DOHH2 (cell line): Measurements from ENCODE around the gene CAMK2D.
A peak's percentile ranks its signal among the peaks of the same experiment; 100 is the strongest.

Source experiments
- H3F3A ChIP-seq: fragments of 200-600 bp; sonication (generic), shearing (Covaris generic); 2 replicates; pipeline ENCODE4 v1.6.0; 2016; ENCODE audit warnings: antibody characterized with exemption, mild to moderate bottlenecking; ENCODE audit not compliant: control insufficient read depth, insufficient read depth
- H3K27ac ChIP-seq: fragments of 200-600 bp; sonication (generic); 2 replicates; pipeline ENCODE4 v1.5.1; 2014; ENCODE audit warnings: low read depth, mild to moderate bottlenecking, low read length, moderate library complexity
- H3K27me3 ChIP-seq: fragments of 200-600 bp; sonication (generic); 2 replicates; pipeline ENCODE4 v1.6.1; 2014; ENCODE audit warnings: mild to moderate bottlenecking, low read length, mixed read lengths; ENCODE audit not compliant: control insufficient read depth
- H3K36me3 ChIP-seq: fragments of 200-600 bp; sonication (generic); 2 replicates; pipeline ENCODE4 v1.6.1; 2014; ENCODE audit warnings: mild to moderate bottlenecking, low read length, moderate library complexity, mixed read lengths; ENCODE audit not compliant: control insufficient read depth
- H3K4me1 ChIP-seq: fragments of 200-600 bp; sonication (generic); 2 replicates; pipeline ENCODE4 v1.6.1; 2014; ENCODE audit warnings: mild to moderate bottlenecking, low read length, mixed read lengths; ENCODE audit not compliant: control insufficient read depth
- H3K4me2 ChIP-seq: fragments of 200-600 bp; sonication (generic); 2 replicates; pipeline ENCODE4 v1.6.0; 2014; ENCODE audit warnings: mild to moderate bottlenecking, low read length, moderate library complexity
- H3K4me3 ChIP-seq: fragments of 200-600 bp; sonication (generic); 2 replicates; pipeline ENCODE4 v1.5.1; 2014; ENCODE audit warnings: mild to moderate bottlenecking, low read length, mixed read lengths
- H3K79me2 ChIP-seq: fragments of 200-600 bp; sonication (generic); 2 replicates; pipeline ENCODE4 v1.6.1; 2014; ENCODE audit warnings: mild to moderate bottlenecking, low read length, mixed read lengths; ENCODE audit not compliant: control insufficient read depth
- H3K9me2 ChIP-seq: fragments of 200-600 bp; sonication (generic); replicated peaks from 2 replicates; pipeline ENCODE4 v1.6.1; 2014; ENCODE audit warnings: mild to moderate bottlenecking, low read length, mixed read lengths; ENCODE audit not compliant: control insufficient read depth
- H3K9me3 ChIP-seq: fragments of 200-600 bp; sonication (generic); 2 replicates; pipeline ENCODE4 v1.6.1; 2014; ENCODE audit warnings: antibody characterized with exemption, low read length, mixed read lengths; ENCODE audit not compliant: control insufficient read depth, insufficient read depth
- H4K20me1 ChIP-seq: fragments of 200-600 bp; sonication (generic); 2 replicates; pipeline ENCODE4 v1.6.0; 2014; ENCODE audit warnings: low read depth, mild to moderate bottlenecking, antibody characterized with exemption, low read length, moderate library complexity; ENCODE audit not compliant: control insufficient read depth, insufficient read depth
- EZH2phosphoT487 ChIP-seq: fragments of 200-600 bp; sonication (generic); IDR thresholded peaks from 2 replicates; pipeline ENCODE4 v1.6.1; 2017; ENCODE audit warnings: borderline replicate concordance, mild to moderate bottlenecking, antibody characterized with exemption, low read length, moderate library complexity, mixed read lengths
- TF ChIP-seq, protein P1 (sequence below): fragments of 200-600 bp; sonication (generic); IDR thresholded peaks from one replicate; pipeline ENCODE4 v1.5.1; 2014; ENCODE audit warnings: antibody characterized with exemption, mild to moderate bottlenecking, low read depth, low read length; ENCODE audit not compliant: poor library complexity, severe bottlenecking

Gene CAMK2D

DNA sequence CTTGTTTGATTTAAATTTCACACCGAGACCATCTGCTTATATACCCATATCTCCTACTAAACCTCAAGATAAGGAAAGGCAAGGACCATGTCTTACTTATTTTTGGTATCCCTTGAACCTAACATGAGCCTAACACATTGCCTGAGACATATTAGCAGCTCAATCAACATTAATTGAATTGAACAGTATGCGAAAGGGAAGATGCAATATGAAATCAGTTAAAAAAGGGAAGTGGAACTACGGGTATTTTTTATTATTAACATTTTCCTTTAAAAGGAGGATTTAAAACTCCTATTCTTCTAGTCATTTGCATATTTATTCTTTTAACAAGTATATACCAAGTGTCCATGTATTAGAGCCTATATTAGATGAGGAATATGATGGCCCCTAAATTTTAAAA lies 197.0 kb downstream of the CAMK2D start:
- peak overlapping the region; percentile 74 for H3K4me2 ChIP-seq
- no peaks in the 10 kb centered on the region for H3K9me2 ChIP-seq
- H3K36me3 ChIP-seq = peaks cover 63% of the 10 kb centered on the region
- H3F3A ChIP-seq = peaks cover 38% of the 10 kb centered on the region
- H3K9me3 ChIP-seq = no peaks in the 10 kb centered on the region
- peak overlapping the region; percentile 69 for H3K4me3 ChIP-seq
- peaks cover 75% of the 10 kb centered on the region for H3K79me2 ChIP-seq
- H3K27me3 ChIP-seq = no peaks in the 10 kb centered on the region
- H3K27ac ChIP-seq = peak overlapping the region; percentile 98
- peaks cover 99% of the 10 kb centered on the region for H3K4me1 ChIP-seq
- H4K20me1 ChIP-seq = no peaks in the 10 kb centered on the region
- no peak for TF ChIP-seq EZH2phosphoT487
- TF ChIP-seq, protein P1, sequence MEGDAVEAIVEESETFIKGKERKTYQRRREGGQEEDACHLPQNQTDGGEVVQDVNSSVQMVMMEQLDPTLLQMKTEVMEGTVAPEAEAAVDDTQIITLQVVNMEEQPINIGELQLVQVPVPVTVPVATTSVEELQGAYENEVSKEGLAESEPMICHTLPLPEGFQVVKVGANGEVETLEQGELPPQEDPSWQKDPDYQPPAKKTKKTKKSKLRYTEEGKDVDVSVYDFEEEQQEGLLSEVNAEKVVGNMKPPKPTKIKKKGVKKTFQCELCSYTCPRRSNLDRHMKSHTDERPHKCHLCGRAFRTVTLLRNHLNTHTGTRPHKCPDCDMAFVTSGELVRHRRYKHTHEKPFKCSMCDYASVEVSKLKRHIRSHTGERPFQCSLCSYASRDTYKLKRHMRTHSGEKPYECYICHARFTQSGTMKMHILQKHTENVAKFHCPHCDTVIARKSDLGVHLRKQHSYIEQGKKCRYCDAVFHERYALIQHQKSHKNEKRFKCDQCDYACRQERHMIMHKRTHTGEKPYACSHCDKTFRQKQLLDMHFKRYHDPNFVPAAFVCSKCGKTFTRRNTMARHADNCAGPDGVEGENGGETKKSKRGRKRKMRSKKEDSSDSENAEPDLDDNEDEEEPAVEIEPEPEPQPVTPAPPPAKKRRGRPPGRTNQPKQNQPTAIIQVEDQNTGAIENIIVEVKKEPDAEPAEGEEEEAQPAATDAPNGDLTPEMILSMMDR = no peak

DNA sequence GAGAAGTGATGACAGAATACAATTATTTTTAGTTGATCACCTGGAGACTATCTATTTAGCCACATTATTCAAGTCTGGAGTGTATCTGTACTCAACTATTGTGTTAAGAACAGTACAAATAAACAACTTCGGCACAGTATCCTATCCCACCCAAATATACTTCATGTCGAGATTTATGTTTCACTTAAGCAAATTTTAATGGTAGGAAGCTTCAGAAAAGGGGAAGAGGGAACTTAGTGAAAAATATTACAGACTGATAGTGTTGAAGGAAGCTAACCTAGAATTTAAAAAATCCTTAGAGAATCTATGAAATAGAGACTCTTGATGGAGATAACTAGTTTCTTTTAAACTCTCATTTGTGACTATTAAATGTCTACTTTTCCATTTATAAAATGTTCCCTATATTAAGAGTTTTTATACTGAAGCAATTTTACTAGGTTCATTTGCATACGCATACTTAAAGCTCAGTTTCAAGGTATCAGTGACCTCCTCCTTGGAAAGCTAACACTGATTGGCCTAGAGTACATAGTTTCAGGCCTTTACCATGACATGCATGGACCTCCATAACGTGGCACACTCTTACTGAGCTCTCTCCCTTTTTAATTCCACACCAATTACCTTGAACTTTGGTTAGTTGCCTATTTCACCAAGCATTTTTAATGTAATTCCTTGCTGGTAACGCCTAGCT lies 197.7 kb downstream of the CAMK2D start:
- H3K27me3 ChIP-seq = no peaks in the 10 kb centered on the region
- no peaks in the 10 kb centered on the region for H3K9me2 ChIP-seq
- peak overlapping the region; percentile 98 for H3K27ac ChIP-seq
- H3K4me2 ChIP-seq = peak overlapping the region; percentile 74
- peak overlapping the region; percentile 69 for H3K4me3 ChIP-seq
- H4K20me1 ChIP-seq = no peaks in the 10 kb centered on the region
- TF ChIP-seq, protein P1 = no peak
- no peak for TF ChIP-seq EZH2phosphoT487
- no peaks in the 10 kb centered on the region for H3K9me3 ChIP-seq
- H3F3A ChIP-seq = peaks cover 38% of the 10 kb centered on the region
- H3K4me1 ChIP-seq = peaks cover 96% of the 10 kb centered on the region
- H3K36me3 ChIP-seq = peaks cover 61% of the 10 kb centered on the region
- peaks cover 71% of the 10 kb centered on the region for H3K79me2 ChIP-seq

DNA sequence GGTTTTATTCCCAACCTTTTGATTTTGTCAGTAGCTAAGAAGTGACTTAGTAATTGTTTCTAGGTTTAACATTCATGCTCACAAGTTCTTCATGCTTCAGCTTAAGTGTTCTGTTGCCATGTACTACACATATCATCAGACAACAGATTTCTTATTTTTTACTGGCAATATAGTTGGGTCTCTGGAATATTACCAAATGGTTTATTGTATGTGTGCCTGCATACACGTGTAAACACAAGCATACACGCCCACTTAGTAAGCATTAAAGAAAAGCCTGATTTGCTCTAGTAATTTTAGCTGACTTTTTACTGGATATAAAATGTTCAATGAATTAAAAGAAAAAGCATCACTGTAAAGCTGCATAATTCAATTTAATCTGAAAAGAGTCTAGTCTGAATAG lies 199.8 kb downstream of the CAMK2D start:
- Histone ChIP-seq H3K4me2 (peak overlapping the region; percentile 74), H3K9me2 (no peaks in the 10 kb centered on the region), H3K4me3 (peak overlapping the region; percentile 7), H4K20me1 (no peaks in the 10 kb centered on the region), H3K4me1 (peaks cover 96% of the 10 kb centered on the region), H3K36me3 (peaks cover 72% of the 10 kb centered on the region), H3K9me3 (no peaks in the 10 kb centered on the region), H3K27ac (peak overlapping the region; percentile 98), H3K27me3 (no peaks in the 10 kb centered on the region), H3K79me2 (peaks cover 67% of the 10 kb centered on the region), H3F3A (peaks cover 34% of the 10 kb centered on the region)
- TF ChIP-seq EZH2phosphoT487 = no peak
- TF ChIP-seq, protein P1 = no peak
